Caco-2 (cell line): Measurements from ENCODE around the gene TRAPPC5. TPM values are rescaled to one million over a fixed set of nuclear protein-coding genes. Genes with fewer than 3 reads are reported as not detected.
A peak's percentile ranks its signal among the peaks of the same experiment; 100 is the strongest.

Experiments used
- BruUV-seq: library from RNA; stranded (reverse); fragments of 400-500 nt; replicated peaks from 2 replicates; lab custom pipeline; 2021; lab: Mats Ljungman, UMichigan
- CTCF ChIA-PET: fragments of 300-600 bp; sonication (Branson Sonifier 250); formaldehyde crosslinking; loops from one replicate; lab custom pipeline; 2022; ENCODE audit warnings: antibody characterized with exemption; lab: Charles Lee
- POLR2A ChIA-PET: fragments of 300-600 bp; sonication (Branson Sonifier 250); formaldehyde crosslinking; loops from one replicate; lab custom pipeline; 2022; ENCODE audit warnings: antibody characterized with exemption; lab: Charles Lee
- DNase-seq, 2 experiments: peaks; one replicate each; pipeline versions ENCODE4 v3.0.0 to v3.0.0-alpha.2; 2020 to 2022
- H3K27me3 ChIP-seq: replicated peaks from 2 replicates; pipeline ENCODE4 v1.6.0; 2011; ENCODE audit warnings: low read length; ENCODE audit not compliant: control insufficient read depth, insufficient read depth
- H3K36me3 ChIP-seq: 2 replicates; pipeline ENCODE4 v1.5.1; 2011; ENCODE audit warnings: low read length; ENCODE audit not compliant: control insufficient read depth, insufficient read depth
- H3K4me1 ChIP-seq: fragments of 250-450 bp; sonication (Bioruptor Pico); 2 replicates; pipeline ENCODE4 v1.5.1; 2020; ENCODE audit warnings: mild to moderate bottlenecking
- H3K4me3 ChIP-seq: 2 replicates; pipeline ENCODE4 v1.5.1; 2011; ENCODE audit warnings: low read depth, mild to moderate bottlenecking, control low read depth, low read length
- H3K9me3 ChIP-seq: fragments of 250-450 bp; sonication (Bioruptor Pico); 2 replicates; pipeline ENCODE4 v1.5.1; 2020; ENCODE audit warnings: mild to moderate bottlenecking, moderate library complexity
- H3K27ac Mint-ChIP-seq: one replicate; pipeline ENCODE4 v1.8.0; 2022; ENCODE audit warnings: mixed read lengths; ENCODE audit not compliant: unreplicated experiment
- H3K27me3 Mint-ChIP-seq: one replicate; pipeline ENCODE4 v1.8.0; 2022; ENCODE audit warnings: mixed read lengths; ENCODE audit not compliant: insufficient read depth, unreplicated experiment
- H3K36me3 Mint-ChIP-seq: one replicate; pipeline ENCODE4 v1.8.0; 2022; ENCODE audit warnings: mild to moderate bottlenecking, mixed read lengths; ENCODE audit not compliant: insufficient read depth, unreplicated experiment
- H3K4me1 Mint-ChIP-seq: one replicate; pipeline ENCODE4 v1.8.0; 2022; ENCODE audit warnings: low read depth, mixed read lengths; ENCODE audit not compliant: unreplicated experiment
- H3K4me3 Mint-ChIP-seq: one replicate; pipeline ENCODE4 v1.8.0; 2022; ENCODE audit warnings: mild to moderate bottlenecking, moderate library complexity, mixed read lengths; ENCODE audit not compliant: unreplicated experiment
- H3K9me3 Mint-ChIP-seq: one replicate; pipeline ENCODE4 v1.8.0; 2022; ENCODE audit warnings: mixed read lengths; ENCODE audit not compliant: unreplicated experiment
- intact Hi-C: fragments of 100-400 bp; cut with micrococcal nuclease; formaldehyde crosslinking; loops from one replicate; pipeline ENCODE4 v1.10.0; 2022; ENCODE audit not compliant: unreplicated experiment
- total RNA-seq: library from RNA; stranded (reverse); gene quantifications from 2 replicates; pipeline ENCODE4 v1.2.3, GENCODE V29; 2022
- TF ChIP-seq, protein P1 (sequence below), 2 experiments: fragments of 200-600 bp in 1 of 2; IDR thresholded peaks; 1 replicate in 1 of 2; 2 replicates in 1 of 2; pipeline versions ENCODE4 v1.5.1 to v1.8.0; 2011 to 2022; ENCODE audit warnings: antibody characterized with exemption in 1 of 2, control low read depth in 1 of 2, inconsistent platforms in 1 of 2, low read depth in 1 of 2, low read length in 1 of 2, mild to moderate bottlenecking in 1 of 2, moderate library complexity in 1 of 2; ENCODE audit not compliant: insufficient read depth in 1 of 2, severe bottlenecking in 1 of 2, unreplicated experiment in 1 of 2

The TRAPPC5 gene
- total RNA-seq, 1 experiment from 2014 or later: 80.3 TPM

- POLR2A ChIA-PET: interaction anchor here (0.6 to 0.8 kb wide), 2 partner anchors 40 to 159 kb away, joined by 3 read pairs; partner anchors contain the start of gene TRAPPC5
- no peak for DNase-seq
- intact Hi-C loops: no loop called here
These were observed 39.8 kb upstream of the TRAPPC5 start for GRCh38 chr19:7640803-7641202.

GRCh38 chr19:7641290-7642276 is 39.0 kb upstream of the TRAPPC5 start:
- Histone ChIP-seq H3K36me3 (peaks cover 2% of the 10 kb centered on the region), H3K4me1 (peaks cover 1% of the 10 kb centered on the region; the same call in 1 of the 2 replicates)
- POLR2A ChIA-PET: interaction anchor here (0.6 to 0.8 kb wide), 3 partner anchors 39 to 158 kb away, joined by 3 read pairs; partner anchors contain the start of gene TRAPPC5

More at GRCh38 chr19:7640803-7641202, 39.8 kb upstream of the TRAPPC5 start:
- H3K9me3 Mint-ChIP-seq: peaks cover 9% of the 10 kb centered on the region
- H3K27me3 ChIP-seq: no peaks in the 10 kb centered on the region
- H3K4me1 Mint-ChIP-seq: no peaks in the 10 kb centered on the region
- no peak overlapping the region for H3K27ac Mint-ChIP-seq
- TF ChIP-seq, protein P1, sequence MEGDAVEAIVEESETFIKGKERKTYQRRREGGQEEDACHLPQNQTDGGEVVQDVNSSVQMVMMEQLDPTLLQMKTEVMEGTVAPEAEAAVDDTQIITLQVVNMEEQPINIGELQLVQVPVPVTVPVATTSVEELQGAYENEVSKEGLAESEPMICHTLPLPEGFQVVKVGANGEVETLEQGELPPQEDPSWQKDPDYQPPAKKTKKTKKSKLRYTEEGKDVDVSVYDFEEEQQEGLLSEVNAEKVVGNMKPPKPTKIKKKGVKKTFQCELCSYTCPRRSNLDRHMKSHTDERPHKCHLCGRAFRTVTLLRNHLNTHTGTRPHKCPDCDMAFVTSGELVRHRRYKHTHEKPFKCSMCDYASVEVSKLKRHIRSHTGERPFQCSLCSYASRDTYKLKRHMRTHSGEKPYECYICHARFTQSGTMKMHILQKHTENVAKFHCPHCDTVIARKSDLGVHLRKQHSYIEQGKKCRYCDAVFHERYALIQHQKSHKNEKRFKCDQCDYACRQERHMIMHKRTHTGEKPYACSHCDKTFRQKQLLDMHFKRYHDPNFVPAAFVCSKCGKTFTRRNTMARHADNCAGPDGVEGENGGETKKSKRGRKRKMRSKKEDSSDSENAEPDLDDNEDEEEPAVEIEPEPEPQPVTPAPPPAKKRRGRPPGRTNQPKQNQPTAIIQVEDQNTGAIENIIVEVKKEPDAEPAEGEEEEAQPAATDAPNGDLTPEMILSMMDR (IDR thresholded peaks at IDR 0.05; ENCODE audit: insufficient read depth in 1 of 2, low read depth in 1 of 2, low read length in 1 of 2, severe bottlenecking in 1 of 2, unreplicated experiment in 1 of 2): no peak
- peaks cover 25% of the 10 kb centered on the region for H3K36me3 Mint-ChIP-seq
- CTCF ChIA-PET: interaction anchor here (1.4 to 1.5 kb wide), 2 partner anchors 40 to 72 kb away, joined by 5 to 6 read pairs; partner anchors contain the start of gene TRAPPC5
- H3K36me3 ChIP-seq: peaks cover 2% of the 10 kb centered on the region
- no peak overlapping the region for H3K4me3 Mint-ChIP-seq
- no TSS peak for BruUV-seq
- H3K4me3 ChIP-seq: no peak overlapping the region
- H3K4me1 ChIP-seq: peaks cover 7% of the 10 kb centered on the region
- no peaks in the 10 kb centered on the region for H3K9me3 ChIP-seq
- H3K27me3 Mint-ChIP-seq: no peaks in the 10 kb centered on the region

More at GRCh38 chr19:7641290-7642276, 39.0 kb upstream of the TRAPPC5 start:
- Histone ChIP-seq H3K27me3 (no peaks in the 10 kb centered on the region), H3K9me3 (no peaks in the 10 kb centered on the region), H3K4me3 (no peak overlapping the region)
- Mint-ChIP-seq H3K36me3 (peaks cover 24% of the 10 kb centered on the region), H3K27me3 (no peaks in the 10 kb centered on the region), H3K9me3 (peaks cover 9% of the 10 kb centered on the region), H3K27ac (no peak overlapping the region), H3K4me1 (no peaks in the 10 kb centered on the region), H3K4me3 (no peak overlapping the region)
- no peak for DNase-seq
- intact Hi-C loops: no loop called here
- CTCF ChIA-PET: interaction anchor here (1.4 to 1.5 kb wide), 2 partner anchors 39 to 73 kb away, joined by 5 to 6 read pairs; partner anchors contain the start of gene TRAPPC5
- TF ChIP-seq, protein P1 (IDR thresholded peaks at IDR 0.05; ENCODE audit: insufficient read depth in 1 of 2, low read depth in 1 of 2, low read length in 1 of 2, severe bottlenecking in 1 of 2, unreplicated experiment in 1 of 2): peak in 1 of 2 experiments; percentile 7
- BruUV-seq: no TSS peak
